Measurements from ENCODE around the gene COMMD7.

Gene COMMD7

DNA sequence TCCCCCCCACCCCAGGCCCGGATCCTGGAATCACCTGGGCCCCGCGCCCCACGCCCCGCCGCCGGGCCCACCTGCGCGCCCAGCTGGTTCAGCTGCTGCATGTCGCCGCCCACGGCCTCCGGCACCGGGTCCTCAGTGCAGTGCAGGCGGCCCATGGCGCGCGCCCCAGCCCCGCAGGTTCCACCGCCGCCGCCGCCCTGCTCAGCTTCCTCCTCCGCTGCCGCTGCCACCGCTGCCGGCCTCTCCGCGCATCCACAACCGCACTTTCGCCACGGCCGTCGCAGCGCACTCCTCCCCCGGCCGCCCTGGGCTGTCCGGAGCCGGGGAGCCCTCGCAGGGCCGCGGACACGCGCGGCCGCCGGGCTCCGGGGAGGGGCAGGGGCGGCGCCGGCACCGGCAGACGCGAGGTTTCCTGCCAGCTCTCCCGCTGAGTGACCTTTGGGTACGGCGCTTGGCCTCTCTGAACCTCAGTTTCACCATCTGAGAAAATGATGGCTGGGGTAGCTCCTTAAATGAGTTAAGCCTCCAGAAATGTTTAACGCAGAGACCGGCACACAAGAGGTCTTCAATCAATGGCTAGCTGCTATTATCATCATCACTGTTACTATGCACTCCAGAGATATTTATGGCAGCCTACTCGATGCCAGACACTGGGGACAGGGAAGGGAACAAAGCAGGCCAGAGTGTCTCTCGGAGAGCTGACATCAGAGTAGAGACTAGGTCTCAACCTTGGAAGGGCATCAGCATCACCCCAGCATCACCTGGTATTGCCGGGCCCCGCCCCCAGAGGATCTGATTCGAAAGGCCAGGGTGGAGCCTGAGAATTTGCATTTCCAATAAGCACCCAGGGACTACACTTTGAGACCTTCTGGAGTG, at the start of gene COMMD7:
Gene COMMD7 (minus strand): TSS at position 231 of the 876 bp plus-strand sequence. CDS start 76 bp downstream, at position 155.
- peak; percentile 32 to 50 for DNase-seq

GRCh38 chr20:32792731-32793458, 49.6 kb upstream of the COMMD7 start:
- no peak for DNase-seq

DNA sequence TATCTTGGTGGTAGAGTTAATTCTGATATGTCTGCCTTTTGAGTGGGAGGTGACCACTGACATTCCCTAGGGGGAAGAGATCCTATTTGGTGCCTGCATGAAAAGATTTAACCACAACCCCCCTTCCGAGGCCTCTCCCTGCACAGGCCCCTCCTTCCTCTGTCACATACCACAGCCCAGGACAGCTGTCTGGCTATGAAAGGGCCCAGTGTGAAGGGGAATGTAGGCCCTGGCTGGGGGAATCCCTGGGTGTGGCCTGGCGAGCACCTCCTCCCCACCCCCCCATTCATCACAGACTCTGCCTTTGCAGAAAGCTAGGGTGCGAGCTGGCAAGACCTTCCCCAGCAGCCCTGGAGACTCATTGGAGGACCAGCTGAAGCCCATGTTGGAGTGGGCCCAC, 49.0 kb upstream of the COMMD7 start:
- DNase-seq, result no peak

DNA sequence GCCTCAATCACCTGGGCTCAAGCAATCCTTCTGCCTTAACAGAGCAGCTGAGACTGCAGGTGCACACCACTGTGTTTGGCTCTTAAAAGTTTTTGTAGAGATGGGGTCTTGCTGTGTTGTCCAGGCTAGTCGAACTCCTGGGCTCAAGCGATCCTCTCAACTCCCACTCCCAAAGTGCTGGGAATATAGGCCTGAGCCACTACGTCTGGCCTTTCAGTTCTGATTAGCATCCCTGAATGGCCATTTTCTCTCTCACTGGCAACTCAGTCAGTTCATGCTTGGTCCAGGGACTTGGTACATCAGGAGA, 47.4 kb upstream of the COMMD7 start:
- no peak for DNase-seq

GRCh38 chr20:32789896-32790750, 46.9 kb upstream of the COMMD7 start:
- DNase-seq, result peak; percentile 54 to 58

GRCh38 chr20:32787168-32787567, 43.9 kb upstream of the COMMD7 start:
- no peak for DNase-seq

DNA sequence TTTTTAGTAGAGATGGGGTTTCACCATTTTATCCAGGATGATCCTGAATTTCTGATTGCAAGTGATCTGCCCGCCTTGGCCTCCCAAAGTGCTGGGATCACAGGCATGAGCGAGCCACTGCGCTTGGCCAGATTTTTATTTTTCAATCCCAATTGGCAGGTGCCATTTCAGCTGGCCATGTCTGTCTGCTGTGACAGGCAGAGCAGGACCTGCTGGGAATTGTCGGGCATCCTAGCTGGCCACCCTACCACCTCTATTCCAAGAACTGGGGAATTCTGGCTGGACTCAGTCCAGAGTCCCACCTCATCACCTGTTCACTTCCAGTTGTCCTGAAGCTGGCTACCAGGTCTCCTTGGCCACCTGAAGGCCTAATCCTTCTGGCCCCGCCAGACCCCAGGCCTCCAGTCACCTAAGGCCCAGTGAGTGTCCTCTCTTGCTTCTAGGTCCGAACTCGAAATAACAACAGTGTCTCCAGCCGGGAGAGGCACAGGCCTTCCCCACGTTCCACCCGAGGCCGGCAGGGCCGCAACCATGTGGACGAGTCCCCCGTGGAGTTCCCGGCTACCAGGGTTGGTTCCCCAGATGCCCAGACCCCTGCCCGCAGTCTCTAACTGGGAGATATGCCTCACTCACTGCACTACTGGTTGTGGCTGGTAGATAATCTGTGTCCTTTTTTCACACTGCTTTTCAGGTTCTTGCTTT, 42.9 kb upstream of the COMMD7 start:
- DNase-seq, result no peak

DNA sequence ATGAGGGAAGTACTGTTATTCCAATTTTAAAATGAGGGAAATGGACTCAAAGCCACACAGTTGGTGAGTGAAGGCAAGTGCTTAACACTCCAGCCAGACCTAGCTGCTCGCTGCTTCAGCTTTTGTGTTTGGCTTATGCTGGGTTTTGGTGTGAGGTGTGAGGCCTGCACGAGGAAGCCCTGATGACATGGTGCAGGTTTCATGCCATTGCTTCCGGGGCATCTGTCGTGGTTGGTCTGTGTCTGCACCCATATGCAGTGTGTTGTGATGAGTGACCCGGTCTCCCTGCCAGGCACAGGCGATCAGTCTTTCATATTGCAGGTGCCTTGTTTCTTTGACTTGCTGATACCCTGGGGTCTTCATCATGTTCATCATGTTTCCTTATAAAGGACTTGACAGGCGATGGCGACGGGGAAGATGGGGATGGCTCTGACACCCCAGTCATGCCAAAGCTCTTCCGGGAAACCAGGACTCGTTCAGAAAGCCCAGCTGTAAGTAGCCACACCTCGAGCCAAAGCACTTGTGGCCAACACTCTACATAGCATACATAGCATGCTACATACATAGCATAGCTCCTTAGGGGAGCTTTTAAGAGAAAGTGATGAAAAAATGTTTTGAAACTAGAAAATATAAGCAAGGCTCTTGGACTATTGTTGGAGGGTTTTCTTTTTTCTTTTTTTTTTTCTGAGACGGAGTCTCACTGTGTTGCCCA, 41.3 kb upstream of the COMMD7 start:
- DNase-seq, result no peak

- no peak for DNase-seq
These were observed 37.7 kb upstream of the COMMD7 start for GRCh38 chr20:32780749-32781655.

DNA sequence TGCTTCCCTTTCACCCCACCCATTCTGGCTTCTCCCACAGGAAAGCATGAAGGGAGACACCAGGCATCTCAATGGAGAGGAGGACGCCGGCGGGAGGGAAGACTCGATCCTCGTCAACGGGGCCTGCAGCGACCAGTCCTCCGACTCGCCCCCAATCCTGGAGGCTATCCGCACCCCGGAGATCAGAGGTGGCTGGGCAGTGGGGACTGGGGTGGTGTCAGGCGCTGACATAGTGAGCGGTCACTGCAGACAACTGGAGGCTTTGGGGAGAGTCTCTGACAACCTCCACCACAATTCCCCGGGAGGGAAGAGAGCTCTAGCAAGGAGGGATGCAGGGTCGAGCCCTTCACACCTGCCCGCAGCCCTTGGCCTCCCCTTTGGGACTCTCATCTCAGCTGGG, 37.0 kb upstream of the COMMD7 start:
- no peak for DNase-seq

DNA sequence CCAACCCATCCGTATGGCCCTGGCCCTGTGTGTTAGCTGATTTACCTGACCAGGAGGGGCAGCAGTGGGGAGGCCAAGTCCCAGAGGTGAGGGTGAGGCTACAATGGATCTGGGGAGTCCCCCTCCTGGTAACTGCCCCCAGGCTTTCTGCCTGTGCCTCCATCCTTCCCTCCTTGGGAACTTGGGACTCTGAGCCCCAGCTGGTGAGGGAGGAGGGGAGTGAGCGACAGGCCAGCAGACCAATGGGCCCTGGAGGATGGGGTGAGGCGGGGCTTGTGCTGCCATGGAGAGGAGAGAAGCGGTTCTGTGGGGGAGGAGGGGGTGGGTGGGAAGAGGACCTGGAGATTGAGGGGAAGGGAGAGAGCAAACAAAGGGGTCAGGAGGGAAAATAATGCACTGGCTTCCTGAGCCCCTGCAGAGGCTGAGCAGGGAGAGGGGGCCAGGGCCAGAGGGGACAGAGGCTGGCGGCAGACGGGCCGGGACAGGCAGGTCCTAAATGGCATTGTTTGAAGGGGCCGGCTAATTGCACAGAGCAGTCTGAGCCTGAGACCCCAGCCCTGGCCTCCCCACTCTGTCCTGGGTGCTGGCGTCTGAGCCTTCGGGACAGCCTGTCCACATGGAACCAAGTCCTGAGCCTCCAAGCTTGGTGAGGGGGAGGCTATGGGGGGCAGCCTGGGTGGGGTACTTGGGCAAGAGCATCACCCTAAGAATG, 36.4 kb upstream of the COMMD7 start:
- no peak for DNase-seq

- no peak for DNase-seq
These were observed 34.1 kb upstream of the COMMD7 start for GRCh38 chr20:32777177-32777956.

DNA sequence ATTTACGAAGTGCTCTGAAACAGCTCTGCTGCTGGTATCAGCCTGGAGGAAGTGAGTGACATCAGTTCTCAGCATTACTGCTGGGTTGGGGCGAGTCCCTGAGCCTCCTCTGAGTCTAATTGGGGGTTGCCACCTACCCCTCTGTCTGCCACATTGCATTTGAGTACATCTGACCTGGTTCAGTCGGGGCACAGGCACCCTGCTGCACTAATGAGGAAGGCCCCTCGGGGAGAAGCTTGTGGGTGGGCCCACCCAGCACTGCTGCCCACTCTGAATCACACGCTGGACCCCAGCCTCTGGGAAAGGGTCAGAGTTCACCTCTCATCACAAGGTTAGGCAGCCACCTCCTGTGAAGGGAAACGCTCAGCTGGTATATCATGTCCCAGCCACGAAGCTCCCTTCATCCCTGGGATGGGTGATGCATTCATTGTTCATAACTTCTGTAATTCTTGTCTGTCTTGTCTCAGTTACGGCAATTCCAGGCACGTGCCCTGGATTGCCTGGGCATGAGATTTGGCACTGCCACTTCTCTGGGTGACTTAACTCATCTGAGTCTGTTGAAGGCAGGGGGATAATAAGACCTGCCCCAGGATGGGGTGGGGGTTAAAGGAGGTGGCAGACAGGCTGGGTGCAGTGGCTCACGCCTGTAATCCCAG, 32.2 kb upstream of the COMMD7 start:
- DNase-seq, result no peak

- DNase-seq, result no peak
These were observed 30.6 kb upstream of the COMMD7 start for GRCh38 chr20:32773855-32774254.

- DNase-seq, result no peak
These were observed 30.0 kb upstream of the COMMD7 start for GRCh38 chr20:32773223-32773622.

- DNase-seq, result no peak
These were observed 28.8 kb upstream of the COMMD7 start for GRCh38 chr20:32772046-32772445.

DNA sequence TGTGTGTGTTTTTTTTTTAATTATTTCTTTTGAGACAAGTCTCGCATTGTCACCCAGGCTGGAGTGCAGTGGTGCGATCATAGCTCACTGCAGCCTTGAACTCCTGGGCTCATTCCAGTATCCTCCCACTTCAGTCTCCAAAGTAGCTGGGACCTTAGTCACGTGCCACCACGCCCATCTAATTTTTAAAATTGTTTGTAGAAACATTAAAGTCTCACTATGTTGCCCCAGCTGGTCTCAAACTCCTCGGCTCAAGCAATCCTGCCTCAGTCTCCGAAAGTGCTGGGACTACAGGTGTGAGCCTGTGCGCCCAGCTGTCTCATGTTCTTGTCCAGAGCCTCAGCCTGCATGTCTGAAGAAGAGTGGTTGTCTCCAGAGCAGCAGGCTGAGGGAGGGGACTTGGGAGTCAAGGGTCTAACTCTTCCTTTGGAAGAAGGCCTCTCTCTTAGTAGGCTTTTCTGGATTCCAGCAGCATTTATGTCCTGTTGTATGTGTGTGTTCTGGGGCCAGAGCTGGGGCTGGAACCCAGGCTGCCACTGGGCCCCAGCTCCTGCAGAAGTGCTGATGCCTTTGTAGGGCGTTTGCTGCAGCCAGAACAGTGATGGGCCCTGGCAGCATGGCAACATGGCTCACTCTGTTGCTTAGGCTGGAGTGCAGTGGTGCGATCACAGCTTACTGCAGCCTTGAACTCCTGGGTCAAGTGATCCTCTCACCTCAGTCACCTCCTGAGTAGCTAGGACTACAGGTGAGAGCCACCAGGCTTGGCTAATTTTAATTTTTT, 24.3 kb upstream of the COMMD7 start:
- DNase-seq, result no peak

Measured in AML-193 (cell line).